IgD-negative memory B cell (primary cell): Measurements from ENCODE around the gene SIGLEC7. TPM values are rescaled to one million over a fixed set of nuclear protein-coding genes. Genes with fewer than 3 reads are reported as not detected.
"Not testable (repeated sequence)": the region's sequence is repeated elsewhere in the genome, so short reads cannot be mapped to it uniquely, and the experiment has no call there.

Experiments used
- H3K27ac Mint-ChIP-seq, 3 donors: one replicate each; pipeline ENCODE4 v1.8.0; 2020 to 2022; ENCODE audit warnings: mild to moderate bottlenecking in 3 of 3, mixed read lengths in 3 of 3, moderate library complexity in 1 of 3
- H3K27me3 Mint-ChIP-seq: one replicate; pipeline ENCODE4 v1.8.0; 2021; ENCODE audit warnings: mixed read lengths
- H3K36me3 Mint-ChIP-seq: one replicate; pipeline ENCODE4 v1.8.0; 2020; ENCODE audit warnings: mild to moderate bottlenecking, mixed read lengths
- H3K4me1 Mint-ChIP-seq, 3 donors: one replicate each; pipeline ENCODE4 v1.8.0; 2020 to 2022; ENCODE audit warnings: mixed read lengths in 3 of 3, mild to moderate bottlenecking in 1 of 3
- H3K4me3 Mint-ChIP-seq, 4 donors: one replicate each; pipeline ENCODE4 v1.8.0; 2020 to 2022; ENCODE audit warnings: mild to moderate bottlenecking in 4 of 4, mixed read lengths in 4 of 4, moderate library complexity in 3 of 4
- H3K9me3 Mint-ChIP-seq, 3 donors: one replicate each; pipeline ENCODE4 v1.8.0; 2020 to 2021; ENCODE audit warnings: mixed read lengths in 3 of 3, mild to moderate bottlenecking in 1 of 3
- polyA plus RNA-seq: library from polyadenylated mRNA; unstranded; fragments of 300-500 nt; fragmentation: Illumina TruSeq; gene quantifications from one replicate; pipeline ENCODE4 v1.2.3, GENCODE V29; 2021

SIGLEC7 gene
- polyA plus RNA-seq, 1 donor from 2014 or later, result not detected

DNA sequence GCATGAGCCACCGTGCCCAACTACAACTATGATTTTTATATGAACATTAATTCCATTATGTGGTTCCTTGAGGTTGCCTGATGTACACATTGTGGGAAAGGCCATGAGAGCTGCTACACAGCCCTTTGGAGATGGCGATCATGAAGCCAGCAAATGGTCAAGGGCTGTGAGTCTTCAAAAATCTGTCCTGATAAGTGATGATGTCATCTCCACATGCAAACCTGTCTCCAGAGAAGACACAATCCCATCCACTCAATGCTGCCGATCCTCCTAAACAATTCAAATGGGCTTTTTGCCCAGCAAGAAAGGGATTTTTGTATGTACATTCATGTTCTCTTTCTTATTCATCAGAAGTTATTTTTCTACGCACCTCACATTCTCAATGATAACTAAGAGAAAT lies 17.6 kb downstream of the SIGLEC7 start:
- Mint-ChIP-seq H3K9me3 (no peaks in the 10 kb centered on the region), H3K4me1 (no peaks in the 10 kb centered on the region), H3K27me3 (peaks cover 23% of the 10 kb centered on the region), H3K27ac (no peak overlapping the region), H3K4me3 (no peak overlapping the region), H3K36me3 (no peaks in the 10 kb centered on the region)

DNA sequence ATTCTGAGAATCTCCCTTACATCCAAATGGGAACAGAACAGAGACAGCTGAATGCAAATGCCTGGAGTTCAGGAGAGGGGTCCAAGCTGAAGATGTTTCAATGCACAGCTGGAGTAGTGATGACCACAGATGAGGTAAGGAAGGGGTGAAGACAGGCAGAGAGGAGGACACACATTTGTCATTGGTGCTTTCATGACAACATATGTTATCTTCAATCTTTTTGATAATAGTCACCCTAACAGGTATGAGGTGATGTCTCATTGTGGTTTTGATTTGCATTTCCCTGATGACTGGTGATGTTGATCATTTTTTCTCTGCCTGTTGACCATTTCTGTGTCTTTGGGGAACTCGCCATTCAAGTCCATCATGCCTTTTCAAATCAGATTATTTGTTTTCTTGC lies 19.2 kb downstream of the SIGLEC7 start:
- no peaks in the 10 kb centered on the region for H3K4me1 Mint-ChIP-seq
- no peak overlapping the region for H3K4me3 Mint-ChIP-seq
- H3K27ac Mint-ChIP-seq, result no peak overlapping the region
- H3K36me3 Mint-ChIP-seq, result no peaks in the 10 kb centered on the region
- H3K9me3 Mint-ChIP-seq, result no peaks in the 10 kb centered on the region
- peaks cover 19% of the 10 kb centered on the region for H3K27me3 Mint-ChIP-seq

GRCh38 chr19:51161867-51162496 lies 19.9 kb downstream of the SIGLEC7 start:
- Mint-ChIP-seq H3K9me3 (no peaks in the 10 kb centered on the region), H3K4me1 (no peaks in the 10 kb centered on the region), H3K27ac (no peak overlapping the region), H3K4me3 (no peak overlapping the region), H3K36me3 (no peaks in the 10 kb centered on the region), H3K27me3 (peaks cover 23% of the 10 kb centered on the region)

GRCh38 chr19:51163257-51163656 lies 21.2 kb downstream of the SIGLEC7 start:
- H3K4me3 Mint-ChIP-seq, result no peak overlapping the region

DNA sequence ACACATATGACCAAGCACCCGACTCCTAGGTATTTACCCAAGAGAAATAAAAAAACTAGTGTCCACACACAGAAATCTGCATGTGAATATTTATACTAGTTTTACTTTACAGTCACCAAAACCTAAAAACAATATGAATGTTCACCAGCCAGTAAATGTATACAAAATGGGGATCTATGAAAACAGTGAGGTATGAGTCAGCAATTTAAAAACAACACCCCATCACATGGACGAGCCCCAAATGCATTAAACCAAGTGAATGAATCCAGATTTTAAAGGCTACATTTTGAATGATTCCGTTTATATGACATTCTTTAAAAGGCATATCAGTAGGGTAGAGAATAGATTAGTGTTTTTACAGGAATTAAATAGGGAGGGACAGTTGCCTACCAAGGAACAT lies 22.1 kb downstream of the SIGLEC7 start:
- Mint-ChIP-seq H3K27me3 (peaks cover 24% of the 10 kb centered on the region), H3K9me3 (no peaks in the 10 kb centered on the region), H3K36me3 (no peaks in the 10 kb centered on the region), H3K4me1 (peaks cover 0 to 1% (median 0%) of the 10 kb centered on the region in 3 donors), H3K4me3 (no peak overlapping the region), H3K27ac (no peak overlapping the region)

More at GRCh38 chr19:51163257-51163656, 21.2 kb downstream of the SIGLEC7 start:
- H3K36me3 Mint-ChIP-seq, result no peaks in the 10 kb centered on the region
- H3K4me1 Mint-ChIP-seq, result peaks cover 0 to 1% (median 0%) of the 10 kb centered on the region in 3 donors
- H3K27ac Mint-ChIP-seq, result no peak overlapping the region
- peaks cover 22% of the 10 kb centered on the region for H3K27me3 Mint-ChIP-seq
- H3K9me3 Mint-ChIP-seq, result no peaks in the 10 kb centered on the region

- H3K4me3 Mint-ChIP-seq, result peak overlapping the region in 1 of 4 donors; percentile 52
- H3K4me1 Mint-ChIP-seq, result peaks cover 0 to 1% (median 0%) of the 10 kb centered on the region in 3 donors
- peaks cover 22% of the 10 kb centered on the region for H3K27me3 Mint-ChIP-seq
- no peaks in the 10 kb centered on the region for H3K36me3 Mint-ChIP-seq
- H3K27ac Mint-ChIP-seq, result no peak overlapping the region
- no peaks in the 10 kb centered on the region for H3K9me3 Mint-ChIP-seq
These were observed 24.9 kb downstream of the SIGLEC7 start for GRCh38 chr19:51166846-51167490.

DNA sequence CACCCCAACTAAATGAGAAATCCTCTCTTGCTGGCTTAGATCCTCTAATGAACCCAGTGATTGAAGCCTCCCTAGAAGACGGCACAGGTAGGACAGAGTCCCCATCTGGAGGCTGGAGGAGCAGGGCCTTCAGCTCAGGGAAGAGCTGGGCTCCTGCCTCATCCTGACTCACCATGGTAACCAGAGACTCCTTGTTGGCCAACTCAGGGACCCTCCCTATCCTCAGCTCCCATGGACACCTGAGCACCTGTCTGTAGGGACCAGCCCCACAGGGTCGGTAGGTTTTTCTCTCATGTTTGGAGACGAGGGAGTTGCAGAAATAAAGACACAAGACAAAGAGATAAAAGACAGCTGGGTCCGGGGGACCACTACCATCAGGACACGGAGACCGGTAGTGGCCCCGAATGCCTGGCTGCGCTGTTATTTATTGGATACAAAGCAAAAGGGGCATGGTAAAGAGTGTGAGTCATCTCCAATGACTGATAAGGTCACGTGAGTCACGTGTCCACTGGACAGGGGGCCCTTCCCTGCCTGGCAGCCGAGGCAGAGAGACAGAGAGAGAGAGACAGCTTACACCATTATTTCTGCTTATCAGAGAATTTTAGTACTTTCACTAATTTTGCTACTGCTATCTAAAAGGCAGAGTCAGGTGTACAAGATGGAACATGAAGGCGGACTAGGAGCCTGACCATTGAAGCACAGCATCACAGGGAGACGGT lies 26.6 kb downstream of the SIGLEC7 start:
- peaks cover 22% of the 10 kb centered on the region for H3K27me3 Mint-ChIP-seq
- peaks cover 0 to 1% (median 0%) of the 10 kb centered on the region in 3 donors for H3K4me1 Mint-ChIP-seq
- H3K9me3 Mint-ChIP-seq, result no peaks in the 10 kb centered on the region
- H3K27ac Mint-ChIP-seq, result no peak overlapping the region
- H3K36me3 Mint-ChIP-seq, result no peaks in the 10 kb centered on the region
- no peak overlapping the region for H3K4me3 Mint-ChIP-seq

DNA sequence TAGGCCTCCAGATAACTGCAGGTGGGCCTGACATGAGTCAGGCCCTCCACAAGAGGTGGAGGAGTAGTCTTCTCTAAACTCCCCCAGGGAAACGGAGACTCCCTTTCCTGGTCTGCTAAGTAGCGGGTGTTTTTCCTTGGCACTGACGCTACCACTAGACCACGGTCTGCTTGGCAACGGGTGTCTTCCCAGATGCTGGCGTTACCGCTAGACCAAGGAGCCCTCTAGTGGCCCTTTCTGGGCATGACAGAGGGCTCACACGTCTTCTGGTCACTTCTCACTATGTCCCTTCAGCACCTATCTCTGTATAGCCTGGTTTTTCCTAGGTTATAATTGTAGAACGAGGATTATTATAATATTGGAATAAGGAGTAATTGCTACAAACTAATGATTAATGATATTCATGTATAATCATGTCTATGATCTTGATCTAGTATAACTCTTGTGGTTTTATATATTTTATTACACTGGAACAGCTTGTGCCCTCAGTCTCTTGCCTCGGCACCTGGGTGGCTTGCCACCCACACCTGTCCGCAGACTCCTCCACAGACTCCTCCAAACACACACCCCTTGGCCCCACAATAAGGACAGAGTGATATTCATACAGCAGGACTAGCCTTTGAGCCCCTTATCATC lies 27.3 kb downstream of the SIGLEC7 start:
- H3K36me3 Mint-ChIP-seq, H3K9me3 Mint-ChIP-seq, H3K27ac Mint-ChIP-seq, H3K4me1 Mint-ChIP-seq: not testable (repeated sequence)
- H3K27me3 Mint-ChIP-seq, result peaks cover 22% of the 10 kb centered on the region
- peak overlapping the region in 1 of 4 donors; percentile 53 for H3K4me3 Mint-ChIP-seq

DNA sequence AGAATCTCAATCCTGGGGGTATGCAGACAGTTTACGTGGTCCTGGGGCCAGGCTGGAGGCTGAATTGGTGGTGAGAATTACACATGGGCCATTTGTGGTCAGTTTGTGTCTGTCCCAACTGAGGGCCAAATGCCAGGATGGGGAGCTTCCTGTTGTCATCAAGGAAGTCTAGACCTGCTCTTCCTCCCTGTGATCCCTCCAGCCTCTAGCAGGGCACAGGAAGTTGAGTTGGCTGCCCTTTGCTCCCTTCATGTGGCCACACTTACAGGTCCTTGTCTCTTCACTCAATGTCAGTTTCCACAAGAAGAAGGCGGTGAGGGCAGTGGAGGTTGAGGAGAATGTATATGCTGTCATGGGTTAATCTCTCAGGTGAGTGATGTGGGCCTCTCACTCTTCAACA lies 30.1 kb downstream of the SIGLEC7 start:
- H3K9me3 Mint-ChIP-seq, result no peaks in the 10 kb centered on the region
- no peaks in the 10 kb centered on the region for H3K36me3 Mint-ChIP-seq
- no peak overlapping the region for H3K4me3 Mint-ChIP-seq
- no peak overlapping the region for H3K27ac Mint-ChIP-seq
- H3K4me1 Mint-ChIP-seq, result peaks cover 0 to under 1% (median 0%) of the 10 kb centered on the region in 3 donors
- peaks cover 13% of the 10 kb centered on the region for H3K27me3 Mint-ChIP-seq

- no peaks in the 10 kb centered on the region for H3K4me1 Mint-ChIP-seq
- no peaks in the 10 kb centered on the region for H3K36me3 Mint-ChIP-seq
- H3K9me3 Mint-ChIP-seq, result no peaks in the 10 kb centered on the region
- peaks cover 7% of the 10 kb centered on the region for H3K27me3 Mint-ChIP-seq
- no peak overlapping the region for H3K27ac Mint-ChIP-seq
- H3K4me3 Mint-ChIP-seq, result no peak overlapping the region
These were observed 31.6 kb downstream of the SIGLEC7 start for GRCh38 chr19:51173681-51174080.

GRCh38 chr19:51179256-51179655 lies 37.2 kb downstream of the SIGLEC7 start:
- H3K4me3 Mint-ChIP-seq, result peak overlapping the region in 1 of 4 donors; percentile 17
- peak overlapping the region in 1 of 3 donors; percentile 13 for H3K27ac Mint-ChIP-seq

DNA sequence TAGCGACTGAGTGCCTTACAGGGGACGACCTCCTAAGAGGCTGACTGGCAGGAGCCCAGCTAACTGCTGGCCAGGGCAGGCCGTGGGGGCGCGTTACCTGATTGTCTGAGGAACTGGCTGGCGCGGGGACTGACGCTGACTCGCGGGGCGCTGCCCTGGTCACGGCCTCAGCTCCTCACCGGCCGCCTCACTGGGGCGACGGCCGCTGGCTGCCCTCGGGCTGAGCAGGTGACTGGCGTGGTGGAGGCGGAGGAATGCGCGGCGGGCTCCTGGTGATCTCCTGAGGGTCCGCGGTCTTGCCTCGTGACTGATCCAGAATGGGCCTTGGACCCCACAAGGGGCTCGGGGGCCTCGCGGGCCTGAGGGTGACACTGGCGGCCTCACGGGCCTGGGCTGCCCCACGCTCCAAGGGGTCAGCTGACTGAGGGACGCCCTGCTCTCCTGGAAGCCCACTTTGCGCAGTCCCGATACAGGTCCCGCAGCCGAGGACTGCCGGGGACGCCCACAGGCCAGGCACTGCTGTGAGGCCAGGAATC lies 39.3 kb downstream of the SIGLEC7 start:
- Mint-ChIP-seq H3K4me3 (no peak overlapping the region), H3K27me3 (peaks cover 14% of the 10 kb centered on the region), H3K27ac (no peak overlapping the region), H3K36me3 (no peaks in the 10 kb centered on the region), H3K4me1 (no peaks in the 10 kb centered on the region), H3K9me3 (no peaks in the 10 kb centered on the region)

More at GRCh38 chr19:51179256-51179655, 37.2 kb downstream of the SIGLEC7 start:
- Mint-ChIP-seq H3K9me3 (no peaks in the 10 kb centered on the region), H3K36me3 (no peaks in the 10 kb centered on the region), H3K4me1 (no peaks in the 10 kb centered on the region), H3K27me3 (peaks cover 5% of the 10 kb centered on the region)

DNA sequence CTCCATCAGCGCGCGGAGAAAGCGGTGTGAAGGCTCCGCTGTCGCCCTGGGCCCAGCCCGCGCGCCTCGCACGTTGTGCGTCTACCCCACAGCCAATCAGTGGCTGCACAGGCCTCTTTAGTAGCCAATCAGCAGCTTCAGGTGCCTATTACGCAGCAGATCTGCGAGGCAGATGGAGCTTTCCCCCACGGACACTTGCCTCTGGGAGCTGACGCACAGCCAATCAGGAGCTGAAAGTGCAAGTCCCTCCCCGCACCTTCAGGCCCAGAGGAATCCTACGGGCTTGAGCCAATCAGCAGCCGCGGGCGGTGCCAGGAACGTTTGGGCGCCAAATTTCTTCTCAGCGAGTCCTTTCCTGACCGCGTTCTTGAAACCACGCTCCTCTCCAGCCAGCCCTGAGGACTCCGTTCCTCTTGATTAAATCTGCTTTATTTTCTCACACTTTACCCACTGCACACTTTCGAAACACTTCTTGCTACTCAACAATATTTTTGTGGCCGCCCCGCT lies 39.9 kb downstream of the SIGLEC7 start:
- H3K4me1 Mint-ChIP-seq, result no peaks in the 10 kb centered on the region
- no peak overlapping the region for H3K27ac Mint-ChIP-seq
- H3K9me3 Mint-ChIP-seq, result no peaks in the 10 kb centered on the region
- H3K4me3 Mint-ChIP-seq, result peak overlapping the region in 1 of 4 donors; percentile 17
- no peaks in the 10 kb centered on the region for H3K36me3 Mint-ChIP-seq
- H3K27me3 Mint-ChIP-seq, result peaks cover 14% of the 10 kb centered on the region

- Mint-ChIP-seq H3K27ac (no peak overlapping the region), H3K9me3 (peaks cover 0 to 2% (median 0%) of the 10 kb centered on the region in 3 donors), H3K36me3 (no peaks in the 10 kb centered on the region), H3K4me3 (no peak overlapping the region), H3K27me3 (peaks cover 16% of the 10 kb centered on the region), H3K4me1 (no peaks in the 10 kb centered on the region)
These were observed 41.5 kb downstream of the SIGLEC7 start for GRCh38 chr19:51183629-51184028.
